Stimulated activated effector memory CD8-positive, alpha-beta T cell treated with anti-CD3 and anti-CD28 coated beads, Interleukin-12 subunit alpha, Interleukin-12 subunit beta, amount 100 ng/mL, for 72 hours (primary cell): ENCODE results near the gene UBL5.
"Not testable (repeated sequence)": the region's sequence is repeated elsewhere in the genome, so short reads cannot be mapped to it uniquely, and the experiment has no call there.

Source experiments
- ATAC-seq: fragments of 150-1000 bp; cut with Tn5 transposase; 2 replicates; pipeline ENCODE4 v1.10.0; 2021
- DNase-seq, 2 donors: peaks; one replicate each; pipeline ENCODE4 v3.0.0; 2021 to 2022; ENCODE audit warnings: low spot score in 2 of 2
- H3K27ac Mint-ChIP-seq: one replicate; pipeline ENCODE4 v1.8.0; 2022; ENCODE audit warnings: mild to moderate bottlenecking, mixed read lengths
- H3K36me3 Mint-ChIP-seq: one replicate; pipeline ENCODE4 v1.8.0; 2022; ENCODE audit warnings: mild to moderate bottlenecking, mixed read lengths
- H3K4me1 Mint-ChIP-seq: one replicate; pipeline ENCODE4 v1.8.0; 2022; ENCODE audit warnings: mixed read lengths
- H3K4me3 Mint-ChIP-seq: one replicate; pipeline ENCODE4 v1.8.0; 2022; ENCODE audit warnings: mild to moderate bottlenecking, mixed read lengths
- H3K9me3 Mint-ChIP-seq: one replicate; pipeline ENCODE4 v1.8.0; 2022; ENCODE audit warnings: mixed read lengths

UBL5 gene

DNA sequence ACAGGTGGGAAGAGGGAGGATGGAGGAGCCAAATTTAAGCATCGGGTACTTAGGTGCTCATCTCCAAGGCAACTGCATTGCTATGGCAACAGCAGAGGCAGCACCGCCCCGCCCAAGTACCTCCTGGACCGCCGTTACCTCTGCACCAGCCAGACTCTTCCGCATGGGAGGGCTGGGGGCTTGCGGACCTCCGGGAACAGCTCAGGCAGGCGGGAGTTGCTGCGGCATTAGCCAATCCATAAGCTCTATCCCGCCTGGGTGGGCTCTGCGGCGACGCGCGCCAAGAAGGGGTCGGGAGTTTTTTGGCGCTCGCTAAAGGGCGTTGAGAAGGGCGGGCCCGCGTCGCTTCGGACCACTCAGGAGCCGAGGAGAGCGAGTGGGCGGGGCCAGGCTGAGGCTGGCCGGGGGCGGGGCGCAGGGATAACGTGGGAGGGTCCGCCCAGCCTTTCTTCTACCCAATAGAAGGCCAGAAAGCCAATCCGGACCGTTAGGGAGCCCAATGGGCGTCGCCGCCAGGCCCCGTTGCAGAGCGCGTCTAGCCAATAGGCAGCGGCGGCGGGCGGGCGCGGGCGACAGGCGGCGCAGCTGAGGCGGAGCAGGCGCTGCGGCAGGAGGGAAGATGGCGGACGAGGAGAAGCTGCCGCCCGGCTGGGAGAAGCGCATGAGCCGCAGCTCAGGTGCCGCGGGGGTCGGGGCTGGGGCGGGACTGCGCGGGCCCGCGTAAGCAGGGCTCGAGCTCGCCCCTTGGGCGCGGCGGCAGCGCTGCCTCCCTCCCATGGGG is 7.2 kb downstream of the UBL5 start, which contains the start of gene PIN1:
PIN1 (plus strand) TSS at position 593 of the 781 bp plus-strand sequence; CDS start at position 620, 27 bp downstream.
- H3K4me3 Mint-ChIP-seq: peak within 1 kb of the TSS; percentile 83
- peaks cover 35% of the 10 kb centered on the region for H3K36me3 Mint-ChIP-seq
- H3K4me1 Mint-ChIP-seq: peaks cover 18% of the 10 kb centered on the region
- no peaks in the 10 kb centered on the region for H3K9me3 Mint-ChIP-seq
- peak within 1 kb of the TSS; percentile 81 for H3K27ac Mint-ChIP-seq
- ATAC-seq: peak; percentile 98
- peak; percentile 97 to 99 for DNase-seq

GRCh38 chr19:9835507-9835949 is 7.8 kb downstream of the UBL5 start:
- Mint-ChIP-seq H3K36me3 (peaks cover 35% of the 10 kb centered on the region), H3K27ac (peak overlapping the region; percentile 74), H3K4me3 (peak overlapping the region; percentile 83), H3K4me1 (peaks cover 18% of the 10 kb centered on the region), H3K9me3 (no peaks in the 10 kb centered on the region)
- peak in 1 of 2 donors; percentile 58 for DNase-seq
- no peak for ATAC-seq

- DNase-seq: no peak
- ATAC-seq: no peak
- peak overlapping the region; percentile 83 for H3K4me3 Mint-ChIP-seq
- H3K36me3 Mint-ChIP-seq: peaks cover 35% of the 10 kb centered on the region
- H3K4me1 Mint-ChIP-seq: peaks cover 18% of the 10 kb centered on the region
- H3K9me3 Mint-ChIP-seq: no peaks in the 10 kb centered on the region
- peak overlapping the region; percentile 74 for H3K27ac Mint-ChIP-seq
Measured at GRCh38 chr19:9836021-9836420, 8.3 kb downstream of the UBL5 start.

GRCh38 chr19:9838324-9838723 is 10.6 kb downstream of the UBL5 start:
- Mint-ChIP-seq H3K9me3 (no peaks in the 10 kb centered on the region), H3K36me3 (peaks cover 41% of the 10 kb centered on the region), H3K4me1 (peaks cover 30% of the 10 kb centered on the region), H3K4me3 (no peak overlapping the region), H3K27ac (no peak overlapping the region)
- DNase-seq: no peak
- no peak for ATAC-seq

- H3K27ac Mint-ChIP-seq: no peak overlapping the region
- H3K36me3 Mint-ChIP-seq: peaks cover 48% of the 10 kb centered on the region
- no peak overlapping the region for H3K4me3 Mint-ChIP-seq
- DNase-seq (no peak), ATAC-seq (no peak)
- H3K4me1 Mint-ChIP-seq: peaks cover 30% of the 10 kb centered on the region
- H3K9me3 Mint-ChIP-seq: no peaks in the 10 kb centered on the region
Measured at GRCh38 chr19:9839415-9839814, 11.7 kb downstream of the UBL5 start.

- H3K9me3 Mint-ChIP-seq: no peaks in the 10 kb centered on the region
- no peak overlapping the region for H3K4me3 Mint-ChIP-seq
- peaks cover 66% of the 10 kb centered on the region for H3K36me3 Mint-ChIP-seq
- no peak overlapping the region for H3K27ac Mint-ChIP-seq
- ATAC-seq (no peak), DNase-seq (no peak)
- H3K4me1 Mint-ChIP-seq: peaks cover 40% of the 10 kb centered on the region
Measured at GRCh38 chr19:9842834-9843625, 15.3 kb downstream of the UBL5 start.

DNA sequence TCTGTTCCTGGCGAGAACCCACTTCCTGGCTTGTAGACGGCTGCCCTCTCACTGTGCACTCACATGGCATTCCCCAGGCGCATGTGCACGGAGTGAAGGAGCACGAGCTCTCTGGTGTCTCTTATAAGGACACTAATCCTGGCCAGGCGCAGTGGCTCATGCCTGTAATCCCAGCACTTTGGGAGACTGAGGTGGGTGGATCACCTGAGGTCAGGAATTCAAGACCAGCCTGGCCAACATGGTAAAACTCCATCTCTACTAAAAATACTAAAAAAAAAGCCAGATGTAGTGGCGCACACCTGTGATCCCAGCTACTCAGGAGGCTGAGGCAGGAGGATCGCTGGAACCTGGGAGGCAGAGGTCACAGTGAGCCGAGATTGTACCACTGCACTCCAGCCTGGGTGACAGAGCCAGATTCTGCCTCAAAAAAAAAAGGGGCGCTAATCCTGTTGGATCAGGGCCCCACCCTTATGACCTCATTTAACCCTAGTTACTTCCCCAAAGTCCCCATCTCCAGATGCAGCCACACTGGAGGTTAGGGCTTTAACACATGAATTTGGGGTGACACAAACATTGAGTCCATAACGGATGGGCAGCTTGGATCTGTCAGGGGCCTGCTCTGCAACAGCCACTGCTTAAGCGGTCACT is 16.0 kb downstream of the UBL5 start:
- H3K4me1 Mint-ChIP-seq: peaks cover 38% of the 10 kb centered on the region
- not testable (repeated sequence) for H3K27ac Mint-ChIP-seq, H3K9me3 Mint-ChIP-seq, ATAC-seq, H3K4me3 Mint-ChIP-seq, DNase-seq
- peaks cover 64% of the 10 kb centered on the region for H3K36me3 Mint-ChIP-seq

GRCh38 chr19:9847087-9847671 is 19.5 kb downstream of the UBL5 start:
- peak; percentile 76 for ATAC-seq
- peak in 1 of 2 donors; percentile 56 for DNase-seq
- Mint-ChIP-seq H3K27ac (peak overlapping the region; percentile 69), H3K4me1 (peaks cover 23% of the 10 kb centered on the region), H3K9me3 (no peaks in the 10 kb centered on the region), H3K4me3 (no peak overlapping the region), H3K36me3 (peaks cover 34% of the 10 kb centered on the region)

- ATAC-seq (peak; percentile 47), DNase-seq (no peak)
- peaks cover 34% of the 10 kb centered on the region for H3K36me3 Mint-ChIP-seq
- H3K9me3 Mint-ChIP-seq: no peaks in the 10 kb centered on the region
- peaks cover 22% of the 10 kb centered on the region for H3K4me1 Mint-ChIP-seq
- peak overlapping the region; percentile 70 for H3K27ac Mint-ChIP-seq
- H3K4me3 Mint-ChIP-seq: no peak overlapping the region
Measured at GRCh38 chr19:9848060-9848459, 20.3 kb downstream of the UBL5 start.

DNA sequence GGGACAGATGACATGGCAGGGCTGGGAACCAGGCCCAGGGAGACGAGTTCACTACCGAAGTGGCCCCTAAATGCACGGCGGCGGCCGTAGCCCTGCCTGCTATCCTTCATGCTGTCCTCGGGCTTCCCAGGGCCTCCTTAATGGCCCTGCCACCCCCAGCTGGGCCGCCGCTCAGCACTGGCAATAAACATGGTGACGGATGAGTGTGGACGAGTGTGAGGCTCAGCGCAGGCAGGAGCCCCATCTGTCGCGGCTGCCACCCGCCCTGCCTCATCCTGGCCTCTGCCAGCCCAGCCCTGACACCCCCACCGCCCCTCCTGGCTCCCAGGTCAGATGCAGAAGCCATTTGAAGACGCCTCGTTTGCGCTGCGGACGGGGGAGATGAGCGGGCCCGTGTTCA is 21.0 kb downstream of the UBL5 start:
- no peak overlapping the region for H3K4me3 Mint-ChIP-seq
- no peak for ATAC-seq
- H3K9me3 Mint-ChIP-seq: no peaks in the 10 kb centered on the region
- H3K4me1 Mint-ChIP-seq: peaks cover 25% of the 10 kb centered on the region
- peak overlapping the region; percentile 70 for H3K27ac Mint-ChIP-seq
- DNase-seq: no peak
- H3K36me3 Mint-ChIP-seq: peaks cover 27% of the 10 kb centered on the region

DNA sequence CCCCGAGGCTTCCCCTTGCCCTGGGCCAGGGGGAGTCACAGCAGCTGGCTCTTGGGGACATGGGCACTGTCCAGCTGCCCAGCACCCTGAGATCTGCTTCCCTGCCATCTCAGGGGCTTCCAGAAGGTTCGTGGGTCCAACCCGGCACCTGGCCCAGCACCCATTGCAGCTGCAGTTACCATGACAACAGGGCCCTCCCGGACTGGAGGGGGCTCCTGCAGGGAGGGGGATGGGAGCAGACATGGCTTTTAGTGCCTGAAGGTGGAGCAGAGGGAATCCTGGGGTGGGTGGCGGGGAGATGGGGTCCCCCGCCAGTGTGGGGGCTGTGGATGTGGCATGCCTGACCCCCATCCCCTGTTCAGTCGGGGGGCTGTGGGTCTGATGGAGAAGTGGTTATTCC is 22.1 kb downstream of the UBL5 start:
- DNase-seq: no peak
- no peak for ATAC-seq
- H3K27ac Mint-ChIP-seq: no peak overlapping the region
- H3K9me3 Mint-ChIP-seq: no peaks in the 10 kb centered on the region
- peaks cover 21% of the 10 kb centered on the region for H3K36me3 Mint-ChIP-seq
- no peak overlapping the region for H3K4me3 Mint-ChIP-seq
- H3K4me1 Mint-ChIP-seq: peaks cover 30% of the 10 kb centered on the region

DNA sequence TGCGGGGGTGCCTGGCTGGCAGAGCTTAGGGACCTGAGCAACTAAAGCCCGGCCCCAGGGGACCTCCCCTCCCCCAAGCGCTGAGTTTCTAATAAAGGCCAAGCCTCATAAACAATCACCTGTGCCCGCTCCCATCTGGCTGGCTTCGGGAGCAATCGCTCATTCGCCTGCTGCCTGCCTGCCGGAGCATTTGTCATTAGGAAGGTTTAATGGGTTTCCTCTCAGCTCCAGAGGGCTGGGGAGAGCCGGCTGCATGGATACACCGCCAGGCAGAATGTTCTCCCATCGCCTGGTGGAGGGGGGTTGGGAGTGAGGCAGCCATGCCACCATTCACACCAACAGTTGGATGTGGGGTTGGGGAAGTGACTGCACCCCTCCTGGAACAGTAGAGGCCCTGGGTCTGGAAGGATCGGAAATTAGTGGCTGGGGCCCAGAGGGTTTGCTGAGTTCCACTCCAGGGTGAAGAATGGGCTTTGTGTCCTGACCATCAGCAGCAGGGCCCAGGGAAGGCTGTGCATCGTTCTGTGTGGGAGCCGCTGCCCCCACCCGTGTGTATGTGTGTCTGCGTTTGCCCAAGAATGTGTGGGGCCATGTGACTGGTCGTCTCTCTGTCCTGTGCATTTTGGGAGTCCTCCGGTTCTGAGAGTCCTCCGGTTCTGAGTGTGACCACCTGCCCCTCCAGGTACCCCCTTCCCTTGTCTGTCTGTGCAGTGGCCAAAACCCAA is 22.7 kb downstream of the UBL5 start:
- H3K9me3 Mint-ChIP-seq: no peaks in the 10 kb centered on the region
- DNase-seq (no peak), ATAC-seq (no peak)
- H3K27ac Mint-ChIP-seq: peak overlapping the region; percentile 11
- peaks cover 15% of the 10 kb centered on the region for H3K36me3 Mint-ChIP-seq
- no peak overlapping the region for H3K4me3 Mint-ChIP-seq
- peaks cover 25% of the 10 kb centered on the region for H3K4me1 Mint-ChIP-seq

GRCh38 chr19:9854282-9854846 is 26.6 kb downstream of the UBL5 start:
- peaks cover 39% of the 10 kb centered on the region for H3K4me1 Mint-ChIP-seq

GRCh38 chr19:9856609-9857008 is 28.9 kb downstream of the UBL5 start:
- peak overlapping the region; percentile 67 for H3K27ac Mint-ChIP-seq
- no peak overlapping the region for H3K4me3 Mint-ChIP-seq
- DNase-seq: no peak
- H3K36me3 Mint-ChIP-seq: no peaks in the 10 kb centered on the region
- no peaks in the 10 kb centered on the region for H3K9me3 Mint-ChIP-seq
- peaks cover 45% of the 10 kb centered on the region for H3K4me1 Mint-ChIP-seq
- no peak for ATAC-seq

More at GRCh38 chr19:9854282-9854846, 26.6 kb downstream of the UBL5 start:
- H3K9me3 Mint-ChIP-seq: no peaks in the 10 kb centered on the region
- H3K4me3 Mint-ChIP-seq: no peak overlapping the region
- H3K27ac Mint-ChIP-seq: no peak overlapping the region
- no peaks in the 10 kb centered on the region for H3K36me3 Mint-ChIP-seq
- ATAC-seq (no peak), DNase-seq (no peak)
